ENCODE data around the gene DCTN1.

DCTN1 gene

GRCh38 chr2:74327627-74328026 is 52.5 kb downstream of the DCTN1 start:
- in situ Hi-C loops (cut with MboI; ENCODE audit: low sequenced_read_pairs): no loop called here

- in situ Hi-C loops (cut with MboI; ENCODE audit: low sequenced_read_pairs): no loop called here
These were observed 52.9 kb downstream of the DCTN1 start for GRCh38 chr2:74327199-74327598.

- in situ Hi-C loops (cut with MboI; ENCODE audit: low sequenced_read_pairs): no loop called here
These were observed 54.3 kb downstream of the DCTN1 start for GRCh38 chr2:74325815-74326214.

- in situ Hi-C loops (cut with MboI; ENCODE audit: low sequenced_read_pairs): no loop called here
These were observed 58.4 kb downstream of the DCTN1 start for GRCh38 chr2:74321737-74322136.

- in situ Hi-C loops (cut with MboI; ENCODE audit: low sequenced_read_pairs): no loop called here
These were observed 62.4 kb downstream of the DCTN1 start for GRCh38 chr2:74317701-74318100.

- in situ Hi-C loops (cut with MboI; ENCODE audit: low sequenced_read_pairs): no loop called here
These were observed 63.4 kb downstream of the DCTN1 start for GRCh38 chr2:74316627-74317295.

- in situ Hi-C loops (cut with MboI; ENCODE audit: low sequenced_read_pairs): no loop called here
These were observed 66.0 kb downstream of the DCTN1 start for GRCh38 chr2:74314107-74314506.

GRCh38 chr2:74313497-74313896 is 66.6 kb downstream of the DCTN1 start:
- in situ Hi-C loops (cut with MboI; ENCODE audit: low sequenced_read_pairs): no loop called here

GRCh38 chr2:74312913-74313312 is 67.2 kb downstream of the DCTN1 start:
- in situ Hi-C loops (cut with MboI; ENCODE audit: low sequenced_read_pairs): no loop called here
